Stimulated activated CD8-positive, alpha-beta memory T cell treated with anti-CD3 and anti-CD28 coated beads, Interleukin-2, amount 100 ng/mL, for 48 hours (primary cell): Measurements from ENCODE around the gene GRID1.

Source experiments
- DNase-seq, 2 donors: peaks; one replicate each; pipeline ENCODE4 v3.0.0-alpha.2; 2020; ENCODE audit warnings: low read depth in 2 of 2

The GRID1 gene

GRCh38 chr10:86339226-86339865 lies 27.2 kb downstream of the GRID1 start:
- DNase-seq = no peak

- no peak for DNase-seq
Measured at GRCh38 chr10:86337121-86337601, 29.4 kb downstream of the GRID1 start.

DNA sequence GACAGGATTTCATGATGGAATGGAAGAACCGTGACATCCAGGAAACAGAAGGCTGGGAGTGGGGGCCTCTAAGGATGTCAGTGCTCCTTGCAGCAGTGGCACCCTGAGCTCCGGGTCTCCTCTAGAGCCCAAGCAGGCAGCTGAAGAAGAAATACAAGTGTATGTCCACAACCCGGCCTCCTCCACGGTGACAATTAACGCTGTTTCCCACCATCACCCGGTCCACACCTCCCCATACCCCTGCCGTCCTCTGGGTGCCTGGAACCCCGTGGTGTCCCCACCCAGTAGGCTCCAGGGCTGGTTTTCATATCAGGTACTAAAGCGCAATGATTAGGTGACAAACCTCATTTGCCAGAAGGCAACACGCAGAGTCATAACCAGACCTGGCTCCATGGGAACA lies 30.3 kb downstream of the GRID1 start:
- DNase-seq = no peak

- DNase-seq = no peak
Measured at GRCh38 chr10:86335831-86336230, 30.8 kb downstream of the GRID1 start.

DNA sequence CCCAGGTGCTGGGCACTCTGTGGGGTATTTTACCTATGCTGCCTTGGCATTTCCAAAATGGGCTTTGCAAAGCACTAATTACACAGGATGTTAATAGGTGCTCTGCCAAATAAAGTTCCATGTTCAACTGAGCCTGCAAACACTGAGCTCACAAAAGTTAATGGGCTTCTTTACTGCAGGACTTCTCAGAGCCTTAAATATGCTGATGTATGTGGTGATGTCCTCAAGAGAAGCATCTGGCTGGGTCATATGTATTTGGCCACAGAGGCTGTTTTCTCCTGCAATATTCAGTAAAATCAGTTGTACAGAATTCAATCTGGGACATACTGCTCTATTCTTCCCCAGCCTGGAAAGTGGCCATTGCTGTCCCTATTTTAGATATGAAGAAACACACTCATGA lies 31.3 kb downstream of the GRID1 start:
- DNase-seq = no peak

GRCh38 chr10:86334488-86335085 lies 32.0 kb downstream of the GRID1 start:
- no peak for DNase-seq

- DNase-seq = no peak
Measured at GRCh38 chr10:86333826-86334487, 32.6 kb downstream of the GRID1 start.

GRCh38 chr10:86331861-86332260 lies 34.7 kb downstream of the GRID1 start:
- no peak for DNase-seq

GRCh38 chr10:86330778-86331763 lies 35.5 kb downstream of the GRID1 start:
- DNase-seq = no peak

DNA sequence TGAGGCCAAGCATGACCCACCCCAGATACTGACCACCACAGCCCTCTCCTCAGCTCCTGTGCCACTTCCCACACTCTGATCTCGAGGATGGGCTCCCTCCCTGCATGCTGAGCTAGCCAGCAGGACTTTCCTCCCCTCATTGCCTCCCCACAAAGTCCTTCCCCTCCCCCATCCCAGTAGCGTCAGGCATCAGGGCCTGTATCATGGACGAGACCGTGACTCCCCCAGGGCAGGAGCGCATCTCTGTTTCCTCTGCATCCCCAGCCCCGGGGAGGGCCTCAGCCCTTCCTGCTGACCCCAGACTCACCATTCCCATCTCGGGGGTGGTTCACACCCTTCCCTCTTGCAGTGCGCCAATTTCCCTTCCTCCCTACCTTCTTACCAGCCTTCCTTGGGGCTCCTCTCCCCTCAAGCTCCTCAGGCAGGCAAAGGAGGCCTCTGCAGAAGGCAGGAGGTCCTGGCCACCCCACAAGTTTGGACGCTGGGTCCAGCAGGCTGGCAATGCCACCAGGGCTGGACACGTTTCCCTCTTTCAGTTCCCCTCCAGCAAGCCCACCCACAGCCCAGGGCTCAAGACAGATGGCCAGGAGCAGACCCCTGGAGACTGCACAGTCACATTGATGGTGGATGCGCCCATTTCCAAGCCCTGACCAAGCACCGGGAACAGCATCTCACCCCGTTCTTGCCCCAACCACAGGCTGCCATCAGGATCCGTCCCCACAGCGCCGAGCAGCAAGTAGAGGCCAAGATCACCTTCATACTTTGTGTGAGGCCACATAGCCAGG lies 36.5 kb downstream of the GRID1 start:
- DNase-seq = no peak

GRCh38 chr10:86329093-86329710 lies 37.4 kb downstream of the GRID1 start:
- no peak for DNase-seq

DNA sequence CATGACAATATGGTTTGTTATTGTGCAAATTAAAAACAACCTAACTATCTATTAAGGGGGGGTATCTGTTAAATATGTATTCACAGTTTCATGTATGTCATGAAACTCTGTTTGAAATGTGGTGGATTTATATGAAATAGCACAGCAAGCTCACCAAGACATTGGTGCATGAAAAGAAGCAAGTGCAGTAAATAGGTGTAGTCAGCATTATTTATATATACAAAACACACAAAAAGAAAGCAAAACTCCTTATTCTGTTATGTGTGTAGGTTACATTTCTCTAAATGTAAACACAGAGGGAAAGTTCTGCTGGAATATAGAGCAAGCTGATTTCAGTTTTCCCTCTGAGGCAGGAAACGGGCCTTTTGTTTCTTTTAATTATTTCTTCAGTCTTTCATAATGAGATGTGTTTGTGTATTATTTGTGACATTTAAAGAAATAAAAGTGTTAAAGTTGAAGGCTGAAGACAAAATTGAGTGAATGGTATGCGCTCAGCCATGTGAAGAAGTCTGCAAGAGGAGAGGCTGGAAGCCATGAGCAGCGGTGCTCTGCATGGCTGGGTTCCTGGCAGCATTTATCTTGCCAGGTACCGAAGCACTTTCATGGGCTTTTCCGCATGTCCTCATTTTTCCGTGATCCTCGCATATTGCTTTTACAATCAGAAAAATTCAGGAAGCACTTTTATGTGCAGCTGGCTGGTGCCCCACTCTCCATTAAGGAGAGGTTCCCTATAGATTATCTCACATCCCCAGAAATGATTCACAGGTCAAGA lies 38.5 kb downstream of the GRID1 start:
- no peak for DNase-seq

- DNase-seq = no peak
Measured at GRCh38 chr10:86325158-86325557, 41.4 kb downstream of the GRID1 start.

DNA sequence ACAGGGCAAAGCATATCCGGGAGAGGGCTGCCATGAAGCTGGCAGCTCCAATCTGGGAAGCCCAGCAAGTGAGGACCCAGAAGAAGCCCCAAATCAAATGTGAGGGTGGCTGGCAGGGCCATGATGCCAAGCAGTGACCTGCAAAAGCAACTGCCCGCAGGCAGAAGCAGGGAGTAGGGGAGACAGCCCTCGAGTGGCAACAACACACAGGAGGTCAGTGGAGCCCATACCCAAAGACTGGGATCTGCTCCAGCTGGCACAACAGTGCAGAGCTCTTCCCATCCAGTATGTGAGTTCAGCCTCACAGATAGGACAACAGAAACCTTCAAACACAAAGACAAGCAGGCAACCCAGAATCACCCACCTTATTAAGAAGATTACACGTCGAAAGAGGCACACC lies 45.0 kb downstream of the GRID1 start:
- no peak for DNase-seq

DNA sequence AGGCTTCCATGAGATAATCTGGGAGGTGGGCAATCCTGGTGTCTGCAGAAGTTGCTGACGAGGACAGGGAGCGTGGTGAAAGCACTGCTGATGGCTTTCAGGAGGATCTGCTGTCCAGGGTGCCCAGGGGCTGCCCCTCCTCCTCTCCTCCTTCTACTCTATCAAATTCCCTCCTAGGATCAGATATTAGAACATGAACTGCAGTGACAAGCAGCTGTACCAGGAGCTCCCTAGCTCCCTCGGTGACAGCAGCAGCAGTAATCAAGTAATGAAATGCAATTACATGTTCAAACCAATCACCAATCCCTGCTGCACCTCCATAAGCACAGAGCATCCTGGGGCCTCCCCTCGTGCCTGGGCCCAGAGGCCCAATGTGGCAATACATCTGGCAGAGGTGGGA lies 46.9 kb downstream of the GRID1 start:
- DNase-seq = no peak

GRCh38 chr10:86317949-86318725 lies 48.5 kb downstream of the GRID1 start:
- no peak for DNase-seq

GRCh38 chr10:86316990-86317389 lies 49.6 kb downstream of the GRID1 start:
- DNase-seq = no peak

DNA sequence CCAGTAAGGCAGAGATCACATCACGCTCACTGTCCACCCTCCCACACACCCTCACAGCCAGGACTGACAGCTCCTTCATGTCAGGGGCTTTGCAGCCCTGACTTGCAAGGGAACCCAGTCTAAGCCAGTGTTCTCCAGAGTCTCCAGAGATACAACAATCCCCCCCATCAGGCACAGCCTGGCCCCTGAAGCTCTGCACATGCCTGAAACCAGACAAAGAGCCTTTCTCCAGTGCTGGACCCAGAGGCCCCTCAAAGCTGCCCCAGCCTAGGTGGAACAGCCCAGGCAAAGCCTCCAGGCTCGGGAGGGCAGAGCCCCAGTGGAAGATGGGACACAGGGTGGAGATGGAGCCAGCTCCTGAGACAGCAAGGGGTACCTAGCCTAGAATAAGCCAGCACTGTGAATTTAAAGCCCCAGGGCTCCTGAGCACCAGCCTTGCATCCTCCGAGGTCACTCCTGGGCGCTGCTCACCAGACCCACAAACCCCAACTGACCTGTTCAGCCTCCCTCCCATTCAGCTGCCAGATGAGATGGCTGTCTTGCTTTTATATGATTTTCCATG lies 50.2 kb downstream of the GRID1 start:
- no peak for DNase-seq

DNA sequence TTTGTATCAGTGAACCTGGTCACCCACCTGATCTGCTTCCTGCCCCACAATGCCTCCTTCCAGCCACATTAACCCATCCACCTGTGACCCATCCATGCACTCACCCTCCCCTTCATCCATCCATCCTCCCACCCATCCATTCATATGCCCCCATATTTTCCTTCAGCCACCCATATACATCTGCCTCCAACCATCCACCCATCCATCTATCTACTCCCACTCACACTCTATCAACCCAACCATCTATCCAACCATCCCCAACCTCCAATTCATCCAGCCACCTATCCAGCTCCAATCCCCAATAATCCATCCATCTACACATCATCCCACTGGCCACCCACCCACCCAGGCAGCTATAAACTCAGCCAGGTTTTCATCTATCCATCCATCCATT lies 51.0 kb downstream of the GRID1 start:
- no peak for DNase-seq
